HepG2 (cell line): ENCODE measurements around the gene FUT8. TPM values are rescaled to one million over a fixed set of nuclear protein-coding genes. Genes with fewer than 3 reads are reported as not detected.

Experiments used
- ATAC-seq: fragments of 200-7000 bp; cut with Tn5 transposase; 3 replicates; pipeline ENCODE4 v1.9.1; 2020; ENCODE audit warnings: mild to moderate bottlenecking, moderate library complexity
- BruUV-seq: library from RNA; stranded (reverse); fragments of 400-500 nt; replicated peaks from 2 replicates; lab custom pipeline; 2021; lab: Mats Ljungman, UMichigan
- CTCF ChIA-PET: fragments of 300-600 bp; formaldehyde crosslinking; extraction: SDS; loops from one replicate; lab custom pipeline; 2021; ENCODE audit warnings: low total read pairs, inconsistent platforms, low intra/inter-chr PET ratio; lab: Yijun Ruan, JAX
- POLR2A ChIA-PET: fragments of 350-600 bp; sonication (Branson Sonifier 250); formaldehyde crosslinking; loops from one replicate; lab custom pipeline; 2020; ENCODE audit warnings: antibody characterized with exemption, inconsistent platforms; lab: Yijun Ruan, JAX
- DNase-seq: peaks from one replicate; pipeline ENCODE4 v3.0.0-alpha.2; 2015; ENCODE audit warnings: low spot score
- FAIRE-seq: peaks from 3 replicates; lab custom pipeline; 2011; peaks lifted over from hg19 to GRCh38; lab: Jason Lieb, UNC
- H2AFZ ChIP-seq: one replicate; pipeline ENCODE4 v1.6.1; 2011; ENCODE audit warnings: low read length, inconsistent platforms
- H3K27ac ChIP-seq: fragments of 300-600 bp; 3 replicates; pipeline ENCODE4 v1.8.0; 2011; ENCODE audit warnings: mixed run types, mild to moderate bottlenecking, mixed read lengths, low read length, inconsistent platforms; ENCODE audit not compliant: insufficient read depth; ENCODE audit errors: extremely low read length
- H3K27me3 ChIP-seq, 2 experiments: fragments of 200-600 bp in 1 of 2; 2 replicates in 1 of 2; 3 replicates in 1 of 2; pipeline versions ENCODE4 v1.6.0 to v1.8.0; 2011; ENCODE audit warnings: low read length in 2 of 2, mild to moderate bottlenecking in 2 of 2, moderate library complexity in 2 of 2, inconsistent platforms in 1 of 2; ENCODE audit not compliant: insufficient read depth in 2 of 2, control insufficient read depth in 1 of 2
- H3K36me3 ChIP-seq, 2 experiments: fragments of 200-600 bp in 1 of 2; replicated peaks in 1 of 2; 2 replicates in 1 of 2; 3 replicates in 1 of 2; pipeline versions ENCODE4 v1.5.1 to v1.8.0; 2011; ENCODE audit warnings: low read length in 2 of 2, inconsistent platforms in 1 of 2; ENCODE audit not compliant: insufficient read depth in 2 of 2, control insufficient read depth in 1 of 2
- H3K4me1 ChIP-seq: 2 replicates; pipeline ENCODE4 v1.5.1; 2012; ENCODE audit warnings: low read length, inconsistent platforms; ENCODE audit not compliant: insufficient read depth
- H3K4me2 ChIP-seq: 2 replicates; pipeline ENCODE4 v1.6.0; 2011; ENCODE audit warnings: low read depth, low read length, inconsistent platforms
- H3K4me3 ChIP-seq, 3 experiments: fragments of 200-600 bp in 1 of 3; sonication (generic), shearing (Covaris generic) in 1 of 3; replicated peaks in 1 of 3; 2 replicates each; pipeline ENCODE4 v1.5.1; 2011 to 2016; ENCODE audit warnings: low read length in 3 of 3, inconsistent platforms in 2 of 3, low read depth in 2 of 3, mild to moderate bottlenecking in 2 of 3, control low read depth in 1 of 3, mixed read lengths in 1 of 3; ENCODE audit not compliant: insufficient read depth in 1 of 3
- H3K79me2 ChIP-seq: one replicate; pipeline ENCODE4 v1.6.1; 2011; ENCODE audit warnings: low read length, inconsistent platforms; ENCODE audit not compliant: insufficient read depth
- H3K9ac ChIP-seq: 2 replicates; pipeline ENCODE4 v1.6.0; 2011; ENCODE audit warnings: mild to moderate bottlenecking, low read depth, low read length, inconsistent platforms; ENCODE audit not compliant: insufficient read depth
- H3K9me3 ChIP-seq: 2 replicates; pipeline ENCODE4 v1.5.1; 2012; ENCODE audit warnings: mild to moderate bottlenecking, low read length
- H4K20me1 ChIP-seq: 2 replicates; pipeline ENCODE4 v1.6.0; 2011; ENCODE audit warnings: inconsistent platforms, mild to moderate bottlenecking, low read length, moderate library complexity; ENCODE audit not compliant: insufficient read depth
- KLF11 ChIP-seq: IDR thresholded peaks from 2 replicates; pipeline ENCODE4 v1.6.1; 2016; ENCODE audit warnings: missing compliant biosample characterization
- KLF16 ChIP-seq, 2 experiments: sonication (generic) in 1 of 2; formaldehyde crosslinking in 1 of 2; IDR thresholded peaks; 2 replicates each; pipeline versions ENCODE4 v1.6.1 to v1.8.0; 2016 to 2023; ENCODE audit warnings: missing genetic modification reagents in 2 of 2, missing compliant biosample characterization in 1 of 2
- MAFK ChIP-seq, 2 experiments: IDR thresholded peaks in 1 of 2; conservative IDR thresholded peaks in 1 of 2; 2 replicates each; pipeline ENCODE4 v1.6.1; 2011; ENCODE audit warnings: improper control_type of control experiment in 2 of 2, low read length in 2 of 2
- NFE2L1 ChIP-seq: sonication (generic); formaldehyde crosslinking; IDR thresholded peaks from 2 replicates; pipeline ENCODE4 v1.4.0; 2020; ENCODE audit warnings: missing genetic modification reagents, mild to moderate bottlenecking, borderline replicate concordance
- PHF20 ChIP-seq: sonication (generic); formaldehyde crosslinking; IDR thresholded peaks from 2 replicates; pipeline ENCODE4 v1.5.0; 2020; ENCODE audit warnings: mild to moderate bottlenecking, missing genetic modification reagents
- RFX3 ChIP-seq: IDR thresholded peaks from 2 replicates; pipeline ENCODE4 v1.6.1; 2016; ENCODE audit warnings: missing biosample characterization, missing genetic modification reagents
- RXRB ChIP-seq: IDR thresholded peaks from 2 replicates; pipeline ENCODE4 v1.6.1; 2016; ENCODE audit warnings: borderline replicate concordance, missing genetic modification reagents, missing compliant biosample characterization
- TAF1 ChIP-seq: sonication (generic); formaldehyde crosslinking; IDR thresholded peaks from 2 replicates; pipeline ENCODE4 v1.4.0; 2020; ENCODE audit warnings: missing genetic modification reagents
- ZBTB25 ChIP-seq: IDR thresholded peaks from 2 replicates; pipeline ENCODE4 v1.6.1; 2018; ENCODE audit warnings: missing genetic modification reagents
- ZBTB37 ChIP-seq: sonication (generic); formaldehyde crosslinking; IDR thresholded peaks from 2 replicates; pipeline ENCODE4 v1.4.0; 2020; ENCODE audit warnings: mild to moderate bottlenecking, missing genetic modification reagents
- ZNF138 ChIP-seq: sonication (generic); formaldehyde crosslinking; IDR thresholded peaks from 2 replicates; pipeline ENCODE4 v1.5.0; 2020; ENCODE audit warnings: mild to moderate bottlenecking, low read depth, missing genetic modification reagents
- ZNF260 ChIP-seq: sonication (generic); formaldehyde crosslinking; IDR thresholded peaks from 2 replicates; pipeline ENCODE4 v1.4.0; 2020; ENCODE audit warnings: missing genetic modification reagents, low read depth, mild to moderate bottlenecking, borderline replicate concordance
- ZNF292 ChIP-seq: sonication (generic); formaldehyde crosslinking; IDR thresholded peaks from 2 replicates; pipeline ENCODE4 v1.8.1; 2022; ENCODE audit warnings: mild to moderate bottlenecking, low read depth, missing genetic modification reagents, borderline replicate concordance
- ZNF432 ChIP-seq: sonication (generic); formaldehyde crosslinking; IDR thresholded peaks from 2 replicates; pipeline ENCODE4 v1.5.0; 2020; ENCODE audit warnings: missing genetic modification reagents, mild to moderate bottlenecking, borderline replicate concordance
- ZNF446 ChIP-seq: sonication (generic); formaldehyde crosslinking; IDR thresholded peaks from 2 replicates; pipeline ENCODE4 v1.5.0; 2020; ENCODE audit warnings: mild to moderate bottlenecking, missing genetic modification reagents
- WGBS: methylation state at CpG from one replicate; pipeline ENCODE4 v1.1.6; 2017; ENCODE audit warnings: low lambda C conversion rate; 5-methylcytosine and 5-hydroxymethylcytosine counted together
- in situ Hi-C: cut with HindIII; loops from 2 replicates; pipeline ENCODE4 v1.10.0; 2017; ENCODE audit warnings: low pct_unique_long_range_greater_than_20kb; ENCODE audit not compliant: extremely low pct_ligation_motif_present
- intact Hi-C: fragments of 100-400 bp; cut with micrococcal nuclease; formaldehyde crosslinking; loops from one replicate; pipeline ENCODE4 v1.10.0; 2022; ENCODE audit not compliant: unreplicated experiment
- polyA plus RNA-seq, 8 experiments: library from polyadenylated mRNA; depleted of rRNA in 3 of 8; stranded (reverse) in 7 of 8; unstranded in 1 of 8; fragments of >200 nt; fragmentation: Illumina TruSeq in 4 of 8; extraction: Trizol in 4 of 8; gene quantifications; 2 replicates each; pipeline versions ENCODE4 v1.2.1 to v1.2.3, GENCODE V29; 2011 to 2016; ENCODE audit warnings: low read depth in 4 of 8, missing spikeins in 1 of 8, mixed read lengths in 1 of 8; ENCODE audit not compliant: insufficient read depth in 1 of 8
- total RNA-seq, 5 experiments: library from RNA; depleted of rRNA; stranded (reverse); fragments of >200 nt; fragmentation: Illumina TruSeq; extraction: Trizol; gene quantifications; 2 replicates each; pipeline ENCODE4 v1.2.3, GENCODE V29; 2016; ENCODE audit warnings: low read depth in 1 of 5
- TF ChIP-seq, protein P1 (sequence below): sonication (generic); formaldehyde crosslinking; IDR thresholded peaks from 2 replicates; pipeline ENCODE4 v1.9.0; 2022; ENCODE audit warnings: missing genetic modification reagents, mild to moderate bottlenecking, borderline replicate concordance

The FUT8 gene
- total and polyA plus RNA-seq, 2 of the 13 experiments (the other 11 are each of a cell fraction or from before 2014, with no cell fraction given) = 9.3 to 17.5 TPM

- H3K27ac ChIP-seq = no peak overlapping the region
- POLR2A ChIA-PET = no interaction called here
- in situ Hi-C loops = no loop called here
- intact Hi-C loops = no loop called here
- H3K27me3 ChIP-seq = 0 out of 5 replicates have a peak, but pooled peaks cover 0 to 3% of the 10 kb centered on the region in 2 experiments
- 89% methylated on average over 3 of the region's 3 CpGs for WGBS
- H3K4me1 ChIP-seq = peaks cover 36% of the 10 kb centered on the region
- H3K4me3 ChIP-seq = no peak overlapping the region
- H3K9me3 ChIP-seq = no peaks in the 10 kb centered on the region
- no peak overlapping the region for H3K9ac ChIP-seq
- ATAC-seq (no peak), DNase-seq (no peak), FAIRE-seq (no peak)
- TF ChIP-seq ZNF260 (no peak), ZNF138 (CRISPR knock-in tag) (no peak), RFX3 (CRISPR knock-in tag) (no peak), ZBTB25 (no peak), ZNF432 (CRISPR knock-in tag) (no peak)
- H4K20me1 ChIP-seq = no peaks in the 10 kb centered on the region
- CTCF ChIA-PET = no interaction called here
- no peaks in the 10 kb centered on the region for H3K79me2 ChIP-seq
- no peak overlapping the region for H3K4me2 ChIP-seq
- H3K36me3 ChIP-seq = no peaks in the 10 kb centered on the region
- no peak overlapping the region for H2AFZ ChIP-seq
- BruUV-seq = no TSS peak
These were observed 339.0 kb downstream of the FUT8 start for GRCh38 chr14:65751510-65751909.

DNA sequence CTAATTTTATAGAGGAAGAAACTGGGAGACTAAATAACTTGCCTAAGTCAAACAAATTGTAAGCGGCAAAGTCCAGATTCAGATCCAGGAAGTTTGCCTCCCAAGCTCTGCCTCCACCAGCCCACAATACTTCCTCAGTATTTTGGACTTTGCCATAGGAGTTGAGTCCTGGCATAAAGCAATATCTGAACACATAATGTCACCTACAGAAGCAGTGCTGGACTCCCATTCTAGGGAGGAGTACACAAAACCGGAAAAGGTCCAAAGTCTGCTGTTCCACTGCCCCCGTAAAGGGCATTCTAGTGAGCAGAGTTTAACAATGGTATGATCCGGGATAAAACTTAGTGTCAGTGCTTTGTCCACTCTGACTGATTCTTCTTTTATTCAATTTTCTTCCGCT lies 340.5 kb downstream of the FUT8 start:
- 0 out of 5 replicates have a peak, but pooled peaks cover 0 to 3% of the 10 kb centered on the region in 2 experiments for H3K27me3 ChIP-seq
- H3K9me3 ChIP-seq = no peaks in the 10 kb centered on the region
- DNase-seq (peak; percentile 88), FAIRE-seq (peak; percentile 97), ATAC-seq (peak; percentile 94)
- peak overlapping the region; percentile 22 for H3K27ac ChIP-seq
- 13% methylated on average over 5 of the region's 5 CpGs for WGBS
- H4K20me1 ChIP-seq = no peaks in the 10 kb centered on the region
- ChIA-PET POLR2A (no interaction called here), CTCF (no interaction called here)
- peak overlapping the region; percentile 59 for H3K4me2 ChIP-seq
- no peak overlapping the region for H3K9ac ChIP-seq
- in situ Hi-C loops = no loop called here
- H3K79me2 ChIP-seq = no peaks in the 10 kb centered on the region
- H3K4me1 ChIP-seq = peaks cover 36% of the 10 kb centered on the region
- H3K4me3 ChIP-seq = peak overlapping the region in 1 of 3 experiments; percentile 1; a peak in 1 of 6 replicates
- no peak overlapping the region for H2AFZ ChIP-seq
- H3K36me3 ChIP-seq = no peaks in the 10 kb centered on the region
- intact Hi-C loops = no loop called here
- BruUV-seq = no TSS peak
- TF ChIP-seq, protein P1, sequence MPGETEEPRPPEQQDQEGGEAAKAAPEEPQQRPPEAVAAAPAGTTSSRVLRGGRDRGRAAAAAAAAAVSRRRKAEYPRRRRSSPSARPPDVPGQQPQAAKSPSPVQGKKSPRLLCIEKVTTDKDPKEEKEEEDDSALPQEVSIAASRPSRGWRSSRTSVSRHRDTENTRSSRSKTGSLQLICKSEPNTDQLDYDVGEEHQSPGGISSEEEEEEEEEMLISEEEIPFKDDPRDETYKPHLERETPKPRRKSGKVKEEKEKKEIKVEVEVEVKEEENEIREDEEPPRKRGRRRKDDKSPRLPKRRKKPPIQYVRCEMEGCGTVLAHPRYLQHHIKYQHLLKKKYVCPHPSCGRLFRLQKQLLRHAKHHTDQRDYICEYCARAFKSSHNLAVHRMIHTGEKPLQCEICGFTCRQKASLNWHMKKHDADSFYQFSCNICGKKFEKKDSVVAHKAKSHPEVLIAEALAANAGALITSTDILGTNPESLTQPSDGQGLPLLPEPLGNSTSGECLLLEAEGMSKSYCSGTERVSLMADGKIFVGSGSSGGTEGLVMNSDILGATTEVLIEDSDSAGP (CRISPR knock-in tag) = no peak
- TF ChIP-seq ZNF446 = no peak
- no peak for TF ChIP-seq ZBTB37 (CRISPR knock-in tag)
- peak; percentile 35; the same call in 1 of the 2 replicates for TF ChIP-seq PHF20
- TF ChIP-seq KLF11 (CRISPR knock-in tag) = no peak
- no peak for TF ChIP-seq KLF16 (CRISPR knock-in tag; IDR thresholded peaks at IDR 0.05)
- TF ChIP-seq ZNF292 (CRISPR knock-in tag) = peak; percentile 40; the same call in 1 of the 2 replicates
- TF ChIP-seq MAFK (conservative IDR thresholded peaks at IDR 0.05 in 1 of 2, IDR thresholded peaks at IDR 0.05 in 1 of 2; ENCODE audit: low read length in 2 of 2) = no peak
- peak; percentile 45; the same call in 1 of the 2 replicates for TF ChIP-seq RXRB (CRISPR knock-in tag)
- TF ChIP-seq NFE2L1 (CRISPR knock-in tag) = no peak
- TF ChIP-seq TAF1 (CRISPR knock-in tag) = no peak
